Breast epithelium (tissue), 4 donors: ENCODE data around the gene RSPO1. TPM values are rescaled to one million over a fixed set of nuclear protein-coding genes. Genes with fewer than 3 reads are reported as not detected.

ENCODE experiments used
- DNase-seq, 2 donors: peaks; one replicate each; pipeline ENCODE4 v3.0.0-alpha.2; 2019; ENCODE audit warnings: low spot score in 2 of 2
- H3K27ac ChIP-seq, 2 donors: fragments of 200-600 bp; sonication (generic) in 1 of 2; one replicate each; pipeline ENCODE4 v1.5.1; 2016 to 2019; ENCODE audit warnings: mild to moderate bottlenecking in 1 of 2
- H3K27me3 ChIP-seq, 2 donors: fragments of 200-600 bp; sonication (generic) in 1 of 2; one replicate each; pipeline versions ENCODE4 v1.5.1 to v1.6.0; 2017 to 2019; ENCODE audit warnings: control low read depth in 1 of 2, mild to moderate bottlenecking in 1 of 2
- H3K36me3 ChIP-seq: fragments of 200-600 bp; one replicate; pipeline ENCODE4 v1.5.1; 2019
- H3K4me1 ChIP-seq, 2 donors: fragments of 200-600 bp; sonication (generic); one replicate each; pipeline ENCODE4 v1.5.1; 2016 to 2019; ENCODE audit warnings: control low read depth in 1 of 2
- H3K4me3 ChIP-seq, 3 donors: fragments of 200-600 bp; sonication (generic); 1 replicate in 2 of 3; 2 replicates in 1 of 3; pipeline ENCODE4 v1.5.1; 2016 to 2019; ENCODE audit warnings: mild to moderate bottlenecking in 3 of 3, moderate library complexity in 2 of 3
- H3K9me3 ChIP-seq, 2 donors: fragments of 200-600 bp; sonication (generic) in 1 of 2; one replicate each; pipeline ENCODE4 v1.5.1; 2016 to 2019; ENCODE audit warnings: control low read depth in 1 of 2
- POLR2A ChIP-seq: fragments of 450-650 bp; IDR thresholded peaks from one replicate; pipeline ENCODE4 v1.6.1; 2016; ENCODE audit warnings: antibody characterized with exemption, mild to moderate bottlenecking, moderate library complexity
- POLR2AphosphoS5 ChIP-seq, 3 donors: sonication (generic); formaldehyde crosslinking; IDR thresholded peaks; one replicate each; pipeline ENCODE4 v1.6.1; 2017; ENCODE audit warnings: antibody characterized with exemption in 3 of 3
- intact Hi-C: fragments of 100-400 bp; cut with DNase I; formaldehyde crosslinking; loops from one replicate; pipeline ENCODE4 v1.15.1; 2023; ENCODE audit warnings: low total_unique reads
- total RNA-seq, 3 donors: library from RNA; depleted of rRNA; stranded (reverse); fragments of >200 nt; gene quantifications; one replicate each; pipeline ENCODE4 v1.1.0, GENCODE V29; 2016
- TF ChIP-seq, protein P1 (sequence below), 3 donors: fragments of 450-650 bp; IDR thresholded peaks; one replicate each; pipeline ENCODE4 v1.5.1; 2016 to 2017; ENCODE audit warnings: antibody characterized with exemption in 3 of 3, mild to moderate bottlenecking in 3 of 3, moderate library complexity in 3 of 3

The RSPO1 gene
- total RNA-seq, 3 donors from 2014 or later = 6.9 to 13.0 (median 8.9) TPM

- H3K27ac ChIP-seq = no peak overlapping the region
- no peaks in the 10 kb centered on the region for H3K4me1 ChIP-seq
- TF ChIP-seq, protein P1, sequence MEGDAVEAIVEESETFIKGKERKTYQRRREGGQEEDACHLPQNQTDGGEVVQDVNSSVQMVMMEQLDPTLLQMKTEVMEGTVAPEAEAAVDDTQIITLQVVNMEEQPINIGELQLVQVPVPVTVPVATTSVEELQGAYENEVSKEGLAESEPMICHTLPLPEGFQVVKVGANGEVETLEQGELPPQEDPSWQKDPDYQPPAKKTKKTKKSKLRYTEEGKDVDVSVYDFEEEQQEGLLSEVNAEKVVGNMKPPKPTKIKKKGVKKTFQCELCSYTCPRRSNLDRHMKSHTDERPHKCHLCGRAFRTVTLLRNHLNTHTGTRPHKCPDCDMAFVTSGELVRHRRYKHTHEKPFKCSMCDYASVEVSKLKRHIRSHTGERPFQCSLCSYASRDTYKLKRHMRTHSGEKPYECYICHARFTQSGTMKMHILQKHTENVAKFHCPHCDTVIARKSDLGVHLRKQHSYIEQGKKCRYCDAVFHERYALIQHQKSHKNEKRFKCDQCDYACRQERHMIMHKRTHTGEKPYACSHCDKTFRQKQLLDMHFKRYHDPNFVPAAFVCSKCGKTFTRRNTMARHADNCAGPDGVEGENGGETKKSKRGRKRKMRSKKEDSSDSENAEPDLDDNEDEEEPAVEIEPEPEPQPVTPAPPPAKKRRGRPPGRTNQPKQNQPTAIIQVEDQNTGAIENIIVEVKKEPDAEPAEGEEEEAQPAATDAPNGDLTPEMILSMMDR (IDR thresholded peaks at IDR 0.05) = no peak
- TF ChIP-seq POLR2A = no peak
- TF ChIP-seq POLR2AphosphoS5 (IDR thresholded peaks at IDR 0.05) = no peak
- H3K36me3 ChIP-seq = no peaks in the 10 kb centered on the region
- no peak overlapping the region for H3K4me3 ChIP-seq
- no peaks in the 10 kb centered on the region for H3K27me3 ChIP-seq
- intact Hi-C loops = loop anchor here (5.0 kb wide), 1 partner anchor 555 kb away; no protein-coding TSS in a partner anchor
- no peaks in the 10 kb centered on the region for H3K9me3 ChIP-seq
- no peak for DNase-seq
Measured at GRCh38 chr1:37677143-37677439, 42.4 kb upstream of the RSPO1 start.

- DNase-seq = no peak
- no peaks in the 10 kb centered on the region for H3K4me1 ChIP-seq
- TF ChIP-seq POLR2A = no peak
- no peak for TF ChIP-seq POLR2AphosphoS5 (IDR thresholded peaks at IDR 0.05)
- TF ChIP-seq, protein P1 (IDR thresholded peaks at IDR 0.05) = no peak
- no peaks in the 10 kb centered on the region for H3K9me3 ChIP-seq
- no peak overlapping the region for H3K4me3 ChIP-seq
- H3K36me3 ChIP-seq = no peaks in the 10 kb centered on the region
- no peaks in the 10 kb centered on the region for H3K27me3 ChIP-seq
- intact Hi-C loops = loop anchor here (5.0 kb wide), 1 partner anchor 554 kb away; no protein-coding TSS in a partner anchor
- peak overlapping the region; percentile 16 to 58 for H3K27ac ChIP-seq
Measured at GRCh38 chr1:37676281-37677142, 41.8 kb upstream of the RSPO1 start.

- H3K4me3 ChIP-seq = no peak overlapping the region
- H3K36me3 ChIP-seq = no peaks in the 10 kb centered on the region
- H3K4me1 ChIP-seq = no peaks in the 10 kb centered on the region
- no peak overlapping the region for H3K27ac ChIP-seq
- TF ChIP-seq POLR2A (no peak), POLR2AphosphoS5 (IDR thresholded peaks at IDR 0.05) (no peak)
- TF ChIP-seq, protein P1 (IDR thresholded peaks at IDR 0.05) = no peak
- peak in 1 of 2 donors; percentile 45 for DNase-seq
- no peaks in the 10 kb centered on the region for H3K9me3 ChIP-seq
- H3K27me3 ChIP-seq = peaks cover 0 to 4% of the 10 kb centered on the region in 2 donors
- intact Hi-C loops = no loop called here
Measured at GRCh38 chr1:37673920-37674319, 39.2 kb upstream of the RSPO1 start.

GRCh38 chr1:37672136-37672870 is 37.6 kb upstream of the RSPO1 start:
- TF ChIP-seq POLR2AphosphoS5 (IDR thresholded peaks at IDR 0.05) (no peak), POLR2A (no peak)
- TF ChIP-seq, protein P1 (IDR thresholded peaks at IDR 0.05) = no peak
- Histone ChIP-seq H3K27me3 (peaks cover 0 to 12% of the 10 kb centered on the region in 2 donors), H3K4me3 (no peak overlapping the region), H3K36me3 (no peaks in the 10 kb centered on the region), H3K4me1 (no peaks in the 10 kb centered on the region), H3K9me3 (no peaks in the 10 kb centered on the region), H3K27ac (no peak overlapping the region)
- no peak for DNase-seq
- intact Hi-C loops = no loop called here

- intact Hi-C loops = no loop called here
- DNase-seq = no peak
Measured at GRCh38 chr1:37671261-37671660, 36.6 kb upstream of the RSPO1 start.

More at GRCh38 chr1:37671261-37671660, 36.6 kb upstream of the RSPO1 start:
- Histone ChIP-seq H3K27me3 (peaks cover 0 to 12% of the 10 kb centered on the region in 2 donors), H3K36me3 (no peaks in the 10 kb centered on the region), H3K27ac (no peak overlapping the region), H3K4me3 (no peak overlapping the region), H3K4me1 (no peaks in the 10 kb centered on the region), H3K9me3 (no peaks in the 10 kb centered on the region)
- TF ChIP-seq POLR2A (no peak), POLR2AphosphoS5 (IDR thresholded peaks at IDR 0.05) (no peak)
